NCI-H1694 treated with DMSO at 0.1 percent for 48 hours (cell line): ENCODE data around the gene AP2A1.

ENCODE experiments used
- DNase-seq: peaks from one replicate; lab custom pipeline; 2025; lab: John Stamatoyannopoulos, UW

The AP2A1 gene

DNA sequence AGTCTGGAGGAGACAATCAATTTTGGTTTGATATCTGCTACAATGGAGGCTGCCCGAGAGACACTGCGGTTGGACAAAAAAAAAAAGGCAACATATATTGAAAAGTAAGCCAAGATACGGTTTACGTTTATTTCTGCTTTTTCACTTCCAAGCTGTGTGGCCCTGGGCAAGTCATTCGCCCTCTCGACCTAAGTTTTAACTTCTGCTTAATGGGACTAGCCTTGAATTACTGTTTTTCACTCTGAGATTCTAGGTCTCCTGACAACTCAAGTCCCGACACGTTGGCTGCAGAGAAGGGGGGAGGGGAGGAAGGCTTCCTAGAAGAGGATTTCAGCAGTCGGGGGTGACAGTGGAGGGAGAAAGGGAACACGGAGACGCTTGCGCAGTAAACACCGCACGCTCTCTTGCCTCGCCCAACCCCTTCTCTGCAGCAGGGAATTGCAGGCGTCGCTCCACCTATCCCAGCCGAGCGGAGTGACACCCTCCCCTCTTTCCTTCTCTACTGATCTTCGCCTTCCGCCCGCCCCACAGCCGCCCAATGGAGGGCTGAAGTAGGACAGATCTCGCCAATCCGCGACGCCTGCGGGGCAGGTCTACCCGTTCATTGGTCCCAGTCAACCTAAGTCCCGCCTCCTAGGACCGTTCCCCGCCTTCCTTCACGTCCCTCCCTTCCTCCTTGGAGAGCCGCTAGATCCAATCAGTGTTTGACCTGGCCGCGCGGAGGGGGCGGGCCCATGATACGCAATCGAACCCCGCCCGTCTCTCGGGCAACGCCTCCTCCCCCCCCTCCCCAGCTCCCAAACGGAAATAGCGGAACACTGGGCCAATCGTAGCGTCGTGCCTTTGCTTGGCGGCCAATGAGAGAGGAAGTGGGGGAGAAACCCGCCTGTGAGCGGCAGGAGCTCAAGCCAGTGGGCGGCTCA, 533 bp upstream of the AP2A1 start:
- peak; percentile 99 for DNase-seq

GRCh38 chr19:49767381-49767780, 580 bp downstream of the AP2A1 start:
- DNase-seq: no peak

- DNase-seq: no peak
These were observed 1.3 kb downstream of the AP2A1 start for GRCh38 chr19:49767967-49768581.

DNA sequence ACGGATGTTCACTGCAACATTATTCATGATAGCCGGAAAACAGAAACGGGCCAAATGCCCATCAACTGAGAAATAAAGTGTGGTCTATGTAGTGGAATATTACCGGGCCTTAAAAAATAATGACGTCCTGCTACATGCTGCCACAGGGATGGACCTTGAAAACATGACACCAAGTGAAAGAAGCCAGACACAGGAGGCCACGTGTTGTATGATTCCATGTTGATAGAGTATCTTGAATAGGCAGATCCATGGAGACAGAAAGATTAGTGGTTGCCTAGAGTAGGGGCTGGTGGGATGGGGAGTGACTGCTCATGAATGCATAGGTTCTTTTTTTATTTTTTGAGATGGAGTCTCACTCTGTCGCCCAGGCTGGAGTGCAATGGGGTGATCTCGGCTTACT, 3.7 kb downstream of the AP2A1 start:
- no peak for DNase-seq

DNA sequence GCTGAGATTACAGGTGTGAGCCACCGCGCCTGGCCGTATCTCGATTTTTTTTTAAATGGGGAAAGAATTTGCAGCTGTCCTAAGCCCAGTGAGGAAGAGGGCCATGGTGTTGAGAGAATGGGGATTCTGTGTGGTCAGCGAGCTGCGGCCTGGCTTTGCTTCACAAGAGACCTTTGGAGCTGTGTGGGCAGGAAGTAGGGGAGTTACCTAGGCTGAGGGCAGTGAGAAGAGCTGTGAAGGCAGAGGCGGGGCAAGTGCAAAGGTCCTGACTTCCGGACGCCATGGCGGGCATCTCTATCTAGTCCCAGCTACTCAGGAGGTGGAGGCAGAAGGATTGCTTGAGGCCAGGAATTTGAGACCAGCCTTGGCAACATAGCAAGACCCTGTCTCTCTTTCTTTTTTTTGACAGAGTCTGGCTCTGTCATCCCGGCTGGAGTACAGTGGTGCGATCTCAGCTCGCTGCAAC, 4.9 kb downstream of the AP2A1 start:
- DNase-seq: no peak

- no peak for DNase-seq
These were observed 6.1 kb downstream of the AP2A1 start for GRCh38 chr19:49772850-49773432.

DNA sequence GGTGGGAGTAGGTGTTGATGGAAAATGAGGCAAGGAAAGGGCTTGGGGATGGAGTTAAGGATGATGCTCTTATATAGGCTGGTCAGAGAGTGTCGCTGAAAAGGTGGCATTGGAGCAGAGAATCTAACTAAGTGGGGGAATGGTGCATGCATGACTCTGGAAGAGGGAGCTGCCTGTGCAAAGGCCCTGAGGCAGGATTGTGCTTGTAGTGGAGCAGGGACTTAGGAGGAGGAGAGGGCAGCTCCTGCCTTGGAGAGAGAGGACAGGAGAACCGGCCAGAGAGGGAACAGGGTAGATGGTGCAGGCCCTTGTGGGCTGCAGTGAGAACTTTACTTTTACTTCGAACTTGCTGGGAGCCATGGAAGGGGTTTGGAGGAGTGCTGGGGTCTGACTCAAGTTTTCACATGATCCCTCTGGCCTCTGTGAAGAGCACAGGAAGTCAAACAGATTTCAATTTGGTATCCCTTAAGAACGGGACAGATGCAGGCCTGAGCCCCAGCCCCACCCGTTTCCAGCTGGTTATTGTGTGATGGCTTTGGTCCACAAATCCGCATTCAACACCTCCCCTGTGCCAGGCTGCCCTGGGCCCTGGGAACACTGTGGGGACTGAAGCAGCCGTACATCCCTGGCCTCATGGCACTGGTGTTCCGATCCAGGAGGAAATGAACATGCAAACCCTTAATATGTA, 7.0 kb downstream of the AP2A1 start:
- DNase-seq: no peak

GRCh38 chr19:49774969-49775368, 8.2 kb downstream of the AP2A1 start:
- DNase-seq: no peak

DNA sequence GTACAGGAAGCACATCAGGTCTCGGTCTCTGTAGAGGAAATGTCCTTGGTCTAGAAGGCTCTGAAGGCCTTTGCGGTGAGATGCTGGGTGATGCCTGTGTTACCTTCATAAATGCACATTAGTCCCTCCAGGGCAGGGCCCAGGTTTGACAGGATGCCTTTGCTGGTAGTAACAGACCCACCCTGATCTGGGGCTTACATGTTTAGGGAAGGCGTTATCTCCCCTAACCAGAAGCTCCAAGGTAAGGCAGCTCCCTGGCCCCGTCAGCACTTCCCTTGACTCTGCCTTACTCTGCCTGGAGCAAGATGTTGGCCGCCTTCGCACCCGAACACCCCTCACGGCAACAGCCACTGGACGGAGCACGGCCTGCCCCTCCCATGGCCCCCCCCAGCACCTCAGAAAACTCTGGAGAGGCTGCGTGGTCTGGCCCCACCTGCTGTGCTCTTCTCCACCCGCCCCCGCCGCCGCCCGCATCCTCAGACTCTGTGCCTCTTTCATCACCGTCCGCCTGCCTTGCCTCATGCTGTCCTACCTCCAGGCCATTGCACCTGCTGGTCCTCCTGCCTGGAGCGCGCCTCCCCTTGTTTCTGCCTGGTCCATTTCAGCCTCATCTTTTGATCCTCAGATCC, 9.1 kb downstream of the AP2A1 start:
- DNase-seq: no peak

- no peak for DNase-seq
These were observed 9.6 kb downstream of the AP2A1 start for GRCh38 chr19:49776371-49776764.

GRCh38 chr19:49779731-49780555, 13.1 kb downstream of the AP2A1 start:
- no peak for DNase-seq

DNA sequence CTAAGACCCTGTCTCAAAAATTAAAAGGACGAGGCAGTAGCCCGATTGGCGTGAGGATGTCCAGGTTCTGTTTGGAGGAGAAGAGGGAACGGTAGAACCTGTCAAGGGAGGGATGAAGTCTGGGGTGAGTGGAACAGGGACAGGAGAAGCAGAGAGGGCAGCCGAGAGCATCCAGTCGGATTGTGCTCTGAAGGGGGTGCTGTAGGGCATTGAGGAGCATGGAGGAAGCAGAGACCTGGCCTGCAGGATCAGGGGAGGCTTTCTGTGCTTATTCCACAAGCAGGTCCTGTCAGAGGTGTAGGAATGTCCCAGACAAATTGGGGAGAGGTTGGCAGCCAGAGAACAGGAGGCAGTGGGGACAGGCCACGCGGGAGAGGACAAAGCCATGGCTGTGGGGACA, 14.1 kb downstream of the AP2A1 start:
- no peak for DNase-seq

- no peak for DNase-seq
These were observed 14.6 kb downstream of the AP2A1 start for GRCh38 chr19:49781394-49781793.

- no peak for DNase-seq
These were observed 15.7 kb downstream of the AP2A1 start for GRCh38 chr19:49782515-49782914.

GRCh38 chr19:49786376-49786820, 19.6 kb downstream of the AP2A1 start:
- DNase-seq: no peak

DNA sequence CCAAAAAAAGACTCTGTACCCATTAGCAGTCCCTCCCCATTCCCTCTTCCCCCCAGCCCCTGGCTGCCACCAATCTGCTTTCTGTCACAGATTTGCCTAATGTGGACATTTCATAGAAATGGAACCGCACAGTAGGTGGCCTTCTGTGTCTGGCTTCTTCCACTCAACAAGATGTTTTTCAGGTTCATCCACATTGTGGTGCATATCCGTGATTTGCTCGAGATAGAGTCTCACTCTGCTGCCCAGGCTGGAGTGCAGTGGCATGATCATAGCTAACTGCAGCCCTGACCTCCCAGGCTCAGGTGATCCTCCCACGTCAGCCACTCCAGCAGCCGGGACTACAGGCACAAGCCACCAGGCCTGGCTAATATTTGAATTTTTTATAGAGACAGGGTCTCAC, 20.9 kb downstream of the AP2A1 start:
- DNase-seq: no peak

DNA sequence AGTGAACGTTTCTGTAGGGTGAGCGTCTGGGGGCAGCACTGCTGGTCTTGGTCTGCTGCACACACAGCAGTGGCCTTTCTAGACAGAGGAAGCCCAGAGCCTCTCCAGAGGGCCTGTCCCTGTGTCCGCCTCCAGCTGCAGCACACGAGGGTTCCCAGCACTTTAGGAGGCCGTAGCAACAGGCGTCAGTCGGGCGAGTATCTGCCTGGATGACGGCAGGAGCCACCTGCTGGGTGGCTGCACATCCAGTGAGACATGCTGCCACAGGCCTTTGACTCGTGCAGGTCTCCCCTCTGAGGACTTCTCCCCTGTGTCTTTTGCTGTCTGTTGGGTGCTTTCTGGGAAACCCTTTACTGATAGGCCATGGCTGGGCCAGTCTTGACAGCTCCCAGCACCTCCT, 22.1 kb downstream of the AP2A1 start:
- DNase-seq: no peak

DNA sequence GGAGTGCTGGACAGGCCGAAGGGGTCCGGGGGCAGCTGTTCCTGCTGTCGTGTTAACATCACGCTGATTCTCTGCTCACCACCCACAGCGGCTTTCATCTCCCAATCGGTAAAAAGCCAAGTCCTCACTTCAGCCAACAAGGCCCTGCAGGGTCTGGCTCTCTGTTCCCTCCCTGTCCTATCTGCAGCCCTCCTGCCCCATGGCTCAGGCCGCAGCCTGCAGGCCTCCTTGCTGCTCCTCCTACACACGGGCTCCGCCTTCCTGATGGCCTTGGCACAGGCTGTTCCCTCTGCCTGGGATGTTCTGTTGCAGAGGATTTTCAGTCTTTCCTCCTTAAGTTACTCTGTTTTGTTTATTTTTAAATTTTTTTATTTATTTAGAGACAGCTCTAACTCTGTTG, 24.1 kb downstream of the AP2A1 start:
- no peak for DNase-seq

DNA sequence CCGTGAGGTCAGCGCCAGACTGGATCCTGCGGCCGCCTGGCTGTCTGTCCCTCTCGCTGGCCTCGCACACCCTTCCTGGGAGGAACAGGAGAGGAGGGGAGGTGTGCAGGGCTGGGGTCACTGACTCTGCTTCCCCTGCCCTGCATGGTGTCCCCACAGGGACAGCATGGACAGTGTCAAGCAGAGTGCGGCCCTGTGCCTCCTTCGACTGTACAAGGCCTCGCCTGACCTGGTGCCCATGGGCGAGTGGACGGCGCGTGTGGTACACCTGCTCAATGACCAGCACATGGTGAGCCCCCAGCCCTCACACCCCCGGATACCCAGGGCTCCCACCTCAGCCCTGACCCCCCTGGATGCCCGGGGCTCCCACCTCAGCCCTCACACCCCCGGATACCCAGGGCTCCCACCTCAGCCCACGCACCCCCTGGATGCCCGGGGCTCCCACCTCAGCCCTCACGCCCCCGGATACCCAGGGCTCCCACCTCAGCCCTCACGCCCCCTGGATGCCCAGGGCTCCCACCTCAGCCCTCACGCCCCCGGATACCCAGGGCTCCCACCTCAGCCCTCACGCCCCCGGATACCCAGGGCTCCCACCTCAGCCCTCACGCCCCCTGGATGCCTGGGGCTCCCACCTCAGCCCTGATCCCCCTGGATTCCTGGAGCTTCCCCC, 25.1 kb downstream of the AP2A1 start:
- no peak for DNase-seq

- DNase-seq: no peak
These were observed 26.2 kb downstream of the AP2A1 start for GRCh38 chr19:49792829-49793560.
